NT2/D1 (cell line): Measurements from ENCODE around the gene SLC12A1.

Source experiments
- YY1 ChIP-seq: IDR thresholded peaks from 2 replicates; pipeline ENCODE4 v1.6.1; 2011; ENCODE audit not compliant: insufficient read length, insufficient read depth
- ZNF274 ChIP-seq: IDR thresholded peaks from 2 replicates; pipeline ENCODE4 v1.6.1; 2011; ENCODE audit warnings: mild to moderate bottlenecking, low read depth, low read length

GRCh38 chr15:48345516-48345915 lies 139.4 kb downstream of the SLC12A1 start:
- no peak for TF ChIP-seq ZNF274
- TF ChIP-seq YY1: no peak
